HG03442 (cell line): ENCODE measurements around the gene GDPD2.

Experiments used
- ATAC-seq: cut with Tn5 transposase; IDR thresholded peaks from one replicate; pipeline ENCODE4 v1.9.1; 2021; ENCODE audit warnings: mild to moderate bottlenecking, moderate library complexity; ENCODE audit not compliant: unreplicated experiment

GDPD2 gene

DNA sequence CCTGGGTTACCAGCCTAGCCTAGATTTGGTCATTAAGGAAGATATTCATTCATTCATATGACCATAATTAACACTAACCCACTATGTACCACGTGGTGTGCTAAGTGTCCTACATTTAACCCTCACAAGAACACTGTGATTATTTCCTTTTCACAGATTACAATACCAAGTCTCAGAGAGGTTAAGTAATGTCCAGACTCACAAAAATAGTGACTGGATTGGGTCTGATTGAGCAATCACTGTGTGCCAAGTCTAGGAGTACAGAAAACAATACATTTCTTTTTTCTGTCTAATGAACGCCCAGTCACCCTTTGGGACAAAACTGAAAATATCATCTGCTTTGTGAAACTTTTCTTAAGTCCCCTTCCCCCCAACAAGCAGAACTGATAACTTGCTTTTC is 13.9 kb downstream of the GDPD2 start:
- no peak for ATAC-seq

DNA sequence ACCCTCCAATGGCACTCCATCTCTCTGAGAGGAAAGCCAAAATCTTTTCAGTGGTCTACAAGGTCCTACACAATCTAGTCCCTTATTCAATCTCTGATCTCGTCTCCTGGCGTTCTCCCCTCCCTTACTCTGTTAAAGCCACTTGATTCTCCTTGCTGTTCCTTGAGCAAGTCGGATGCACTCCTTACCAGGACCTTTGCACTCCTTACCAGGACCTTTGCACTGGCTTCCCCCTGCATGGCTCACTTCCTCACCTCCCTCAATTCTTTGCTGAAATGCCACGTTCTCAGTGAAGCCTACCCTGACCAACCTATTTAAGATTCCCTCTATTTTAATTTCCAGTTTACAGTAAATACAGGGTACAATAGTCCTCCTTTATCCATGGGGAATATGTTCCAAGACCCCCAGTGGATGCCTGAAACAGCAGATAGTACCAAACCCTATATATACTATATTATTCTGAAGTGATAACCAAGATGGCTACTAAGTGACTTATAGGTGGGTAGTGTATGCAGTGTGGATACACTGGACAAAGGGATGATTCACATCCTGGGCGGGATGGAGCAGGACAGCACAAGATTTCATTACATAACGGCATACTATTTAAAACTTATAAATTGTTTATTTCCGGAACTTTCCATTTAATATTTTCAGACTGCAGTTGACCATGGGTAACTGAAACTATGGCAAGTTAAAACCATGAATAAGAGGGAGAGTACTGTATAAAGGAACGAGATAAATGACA is 15.0 kb downstream of the GDPD2 start:
- no peak for ATAC-seq

DNA sequence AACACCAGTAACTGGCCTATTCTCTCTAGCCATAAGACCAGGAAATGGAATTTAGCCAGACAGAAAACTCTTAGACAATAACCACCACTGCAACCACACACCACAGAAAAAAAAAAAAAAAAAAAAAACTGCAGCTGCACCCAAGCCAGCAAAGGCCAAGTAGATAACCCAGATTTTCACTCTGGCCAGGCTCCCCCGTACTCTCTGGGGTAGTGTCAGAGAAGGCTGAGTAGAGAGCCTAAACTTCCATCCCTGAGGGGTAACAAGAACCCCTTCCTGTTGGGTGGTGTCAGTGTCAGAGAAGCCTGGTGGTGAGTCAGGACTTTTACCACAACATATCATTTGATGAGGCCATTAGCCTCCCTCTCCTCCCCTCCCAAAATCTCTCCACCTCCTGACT is 15.9 kb downstream of the GDPD2 start:
- ATAC-seq, result peak; percentile 31

DNA sequence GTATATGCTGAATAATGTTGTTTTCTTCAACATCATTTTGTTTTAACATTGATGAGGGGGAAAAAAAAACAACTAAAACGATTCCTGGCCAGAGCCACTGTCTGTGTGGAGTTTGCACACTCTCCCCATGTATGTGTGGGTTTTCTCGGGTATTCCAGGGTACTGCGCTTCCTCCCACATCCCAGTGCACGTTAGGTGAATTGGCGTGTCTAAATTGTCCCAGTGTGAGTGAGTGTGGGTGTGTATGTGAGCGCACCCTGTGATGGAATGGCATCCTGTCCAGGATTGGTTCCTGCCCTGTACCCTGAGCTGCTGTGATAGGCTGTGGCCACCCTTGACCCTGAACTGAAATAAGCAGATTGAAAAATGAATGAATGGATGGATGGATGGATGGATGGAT is 19.1 kb downstream of the GDPD2 start:
- ATAC-seq, result no peak

DNA sequence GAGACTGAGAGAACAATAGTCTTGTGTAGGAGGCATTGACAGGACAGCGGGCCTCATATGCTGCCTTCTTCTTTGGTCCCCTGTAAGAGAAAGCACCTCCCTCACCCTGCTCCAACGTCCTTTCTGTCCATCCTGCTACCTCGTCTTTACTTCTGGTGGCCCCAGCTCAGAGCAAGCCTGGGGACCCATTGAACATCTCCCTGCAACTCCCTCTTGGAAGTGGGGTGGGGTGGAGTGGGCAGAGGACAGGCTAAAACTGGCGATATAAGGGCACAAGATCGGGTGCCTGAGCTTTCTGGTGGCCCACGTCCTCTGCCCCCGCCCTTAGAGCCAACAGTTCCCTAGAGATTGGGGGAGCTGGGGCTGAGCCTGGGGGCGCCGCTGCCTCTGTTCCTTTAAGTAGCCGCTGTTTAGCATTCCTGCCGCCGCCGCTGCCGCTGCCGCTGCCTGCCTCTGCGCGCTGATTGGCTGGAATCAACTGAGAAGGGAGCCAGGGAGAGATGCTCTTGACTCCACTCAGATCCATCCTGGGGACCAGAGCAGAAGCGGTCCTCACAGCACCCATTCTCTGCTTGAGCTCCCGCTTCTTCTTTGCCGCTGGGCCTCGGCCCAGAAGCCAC is 21.3 kb downstream of the GDPD2 start, which contains the start of gene DLG3:
TSS of gene DLG3 (plus strand) at position 510 of the 620 bp plus-strand sequence. CDS start 367 bp downstream, outside the sequence.
- no peak for ATAC-seq

DNA sequence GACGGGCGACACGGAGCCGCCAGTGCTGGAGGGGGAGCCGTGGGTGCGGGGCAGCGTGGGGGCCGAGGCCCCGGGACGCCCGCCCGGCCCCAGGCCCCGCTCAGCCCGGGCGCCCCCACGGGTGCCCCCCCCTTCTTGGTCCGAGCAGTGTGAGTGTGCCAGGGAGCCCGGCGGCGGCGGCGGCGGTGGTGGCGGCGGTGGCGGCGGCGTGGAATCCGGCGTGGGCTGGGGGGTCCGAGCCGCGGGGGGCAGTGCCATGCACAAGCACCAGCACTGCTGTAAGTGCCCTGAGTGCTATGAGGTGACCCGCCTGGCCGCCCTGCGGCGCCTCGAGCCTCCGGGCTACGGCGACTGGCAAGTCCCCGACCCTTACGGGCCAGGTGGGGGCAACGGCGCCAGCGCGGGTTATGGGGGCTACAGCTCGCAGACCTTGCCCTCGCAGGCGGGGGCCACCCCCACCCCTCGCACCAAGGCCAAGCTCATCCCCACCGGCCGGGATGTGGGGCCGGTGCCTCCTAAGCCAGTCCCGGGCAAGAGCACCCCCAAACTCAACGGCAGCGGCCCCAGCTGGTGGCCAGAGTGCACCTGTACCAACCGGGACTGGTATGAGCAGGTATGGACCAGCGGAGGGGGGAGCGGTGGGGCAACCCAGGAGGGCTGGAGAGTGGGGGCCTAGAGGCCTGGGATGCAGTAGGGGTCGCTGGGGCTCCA is 22.0 kb downstream of the GDPD2 start:
- no peak for ATAC-seq

DNA sequence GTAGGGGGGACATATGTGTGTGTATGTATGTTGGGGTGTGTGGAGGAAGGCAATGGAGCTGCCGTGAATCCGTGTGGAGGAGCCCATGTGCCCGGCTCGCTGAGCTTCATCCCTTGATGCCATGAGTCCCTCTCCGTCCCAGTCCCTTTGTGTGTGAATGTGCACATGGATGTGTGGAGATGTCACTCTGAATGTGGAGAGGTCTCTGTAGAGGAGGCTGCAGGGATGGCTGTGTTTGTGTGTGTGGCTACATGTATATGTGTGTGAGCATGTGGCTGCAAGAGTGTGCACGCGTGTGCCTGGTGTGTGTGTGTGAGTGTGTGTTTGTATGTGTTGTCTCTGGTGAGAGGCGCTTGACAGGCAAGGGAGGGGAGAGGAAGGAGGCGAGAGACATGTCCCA is 22.8 kb downstream of the GDPD2 start:
- no peak for ATAC-seq

DNA sequence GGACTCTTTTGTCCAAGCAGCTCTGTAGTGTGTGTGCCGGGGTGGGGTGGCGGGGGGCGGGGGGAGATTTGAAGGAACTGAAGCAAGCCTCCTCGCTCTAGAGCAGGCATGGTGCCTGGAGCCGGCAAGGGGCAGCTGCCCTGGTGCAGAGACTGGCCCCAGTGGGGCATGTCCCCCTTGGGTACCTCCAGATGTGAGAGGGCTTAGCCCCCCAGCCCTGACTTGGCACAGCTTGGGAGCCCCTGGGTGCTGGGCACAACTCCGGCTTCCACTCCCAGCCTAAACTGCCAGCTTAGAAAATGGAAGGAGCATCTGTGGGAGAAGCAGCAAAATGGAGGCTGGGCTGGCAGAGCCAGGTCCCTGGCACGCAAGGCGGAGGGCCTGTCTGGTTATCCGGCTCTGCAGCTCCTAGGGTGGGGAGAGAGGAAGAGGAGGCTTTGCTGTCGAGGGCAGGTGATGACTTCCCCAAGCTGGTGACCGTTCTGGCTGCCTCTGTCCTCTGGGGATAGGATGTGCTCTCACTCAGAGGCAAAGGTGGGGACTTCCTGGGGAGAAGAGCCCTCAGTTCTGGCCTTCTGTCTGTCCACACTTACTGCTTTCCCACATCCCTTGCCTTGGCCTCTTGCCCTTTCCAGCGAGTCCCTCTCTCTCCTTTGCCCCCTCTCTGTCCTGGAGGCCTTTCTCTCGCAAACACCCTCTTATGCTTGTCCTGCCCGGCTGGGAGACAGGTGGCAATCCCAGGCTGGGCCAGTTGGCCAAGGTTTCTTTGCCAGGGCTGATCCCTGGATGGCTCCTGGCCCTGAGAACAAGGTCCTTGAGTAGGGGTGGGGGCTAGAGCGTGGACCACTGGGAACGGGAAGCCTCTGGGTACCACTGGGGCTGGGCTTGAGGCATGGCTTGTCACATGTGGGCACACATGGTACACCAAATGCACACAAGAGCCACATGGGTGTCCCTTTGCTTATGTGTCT is 23.6 kb downstream of the GDPD2 start:
- no peak for ATAC-seq

DNA sequence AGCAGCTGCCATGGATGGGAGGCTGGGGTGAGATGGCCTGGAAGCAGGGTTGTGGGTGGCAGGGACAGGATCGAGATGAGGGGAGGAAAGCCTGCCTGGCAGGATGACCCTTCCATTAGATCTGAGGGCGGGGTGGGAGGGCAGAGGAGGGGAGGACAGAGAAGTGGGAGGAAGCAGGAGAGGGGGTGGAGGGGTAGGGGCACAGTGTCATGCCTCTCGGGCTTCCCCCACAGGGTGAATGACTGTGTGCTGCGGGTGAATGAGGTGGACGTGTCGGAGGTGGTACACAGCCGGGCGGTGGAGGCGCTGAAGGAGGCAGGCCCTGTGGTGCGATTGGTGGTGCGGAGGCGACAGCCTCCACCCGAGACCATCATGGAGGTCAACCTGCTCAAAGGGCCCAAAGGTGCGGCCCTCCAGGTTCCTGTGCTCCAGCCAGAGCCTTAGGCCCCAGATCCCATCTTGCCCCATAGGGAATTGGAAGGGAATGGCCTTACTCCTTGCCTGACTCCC is 26.4 kb downstream of the GDPD2 start:
- ATAC-seq, result no peak

DNA sequence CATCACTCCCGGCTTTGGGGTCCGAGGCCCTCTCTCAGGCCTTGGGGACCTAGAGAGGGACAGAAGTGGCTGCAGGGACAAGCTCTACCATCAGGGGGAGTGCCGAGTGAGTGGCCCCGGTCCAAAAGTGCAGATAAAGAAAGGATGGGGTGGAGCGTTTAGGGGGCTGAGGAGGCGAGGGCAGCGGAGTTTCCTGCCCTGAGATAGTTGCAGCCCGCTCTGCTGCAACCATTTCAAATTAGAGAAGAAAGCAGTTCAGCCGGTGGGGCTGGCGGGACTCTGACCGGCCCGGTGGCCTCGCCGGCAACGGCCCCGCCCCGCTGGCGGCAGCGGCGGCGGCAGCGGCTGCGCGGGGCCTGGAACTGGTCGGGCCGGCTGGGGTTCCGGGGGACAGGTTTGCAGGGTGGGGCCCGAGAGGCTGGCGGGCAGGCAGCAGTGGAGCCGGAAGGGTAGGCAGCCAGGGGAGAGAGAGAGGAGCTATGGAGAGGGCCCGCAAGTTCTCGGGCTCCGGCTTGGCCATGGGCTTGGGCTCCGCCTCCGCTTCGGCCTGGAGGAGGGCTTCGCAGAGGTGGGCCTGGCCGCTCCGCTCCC is 29.1 kb downstream of the GDPD2 start:
- ATAC-seq, result peak; percentile 49

DNA sequence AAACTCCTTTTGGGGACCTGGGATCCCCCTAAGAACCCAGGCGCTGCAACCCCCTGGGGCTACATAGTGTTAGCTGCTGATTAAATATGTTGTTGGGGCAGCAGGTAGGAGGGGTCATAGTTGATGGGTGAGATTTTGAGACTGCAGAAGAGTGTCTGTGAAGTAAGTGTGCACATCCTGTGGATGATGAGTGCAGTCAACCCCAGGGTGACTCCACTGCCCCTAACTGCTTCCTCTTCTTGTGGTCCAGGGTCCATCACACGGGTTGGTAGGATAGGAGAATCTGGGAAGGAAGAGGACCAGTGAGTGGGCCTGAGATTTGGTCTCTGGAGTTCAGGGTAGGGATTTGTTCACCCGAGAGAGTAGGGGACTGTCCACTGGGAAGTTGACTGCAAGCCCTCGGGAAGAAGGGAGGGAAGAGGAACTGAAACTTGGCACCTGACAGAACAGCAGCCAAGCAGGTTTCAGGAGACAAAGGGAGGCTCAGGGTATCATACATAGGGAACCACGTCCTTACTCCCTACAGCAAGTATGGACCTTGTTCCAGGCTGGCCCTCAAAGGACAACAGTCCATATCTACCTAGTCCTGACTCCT is 30.0 kb downstream of the GDPD2 start:
- no peak for ATAC-seq

DNA sequence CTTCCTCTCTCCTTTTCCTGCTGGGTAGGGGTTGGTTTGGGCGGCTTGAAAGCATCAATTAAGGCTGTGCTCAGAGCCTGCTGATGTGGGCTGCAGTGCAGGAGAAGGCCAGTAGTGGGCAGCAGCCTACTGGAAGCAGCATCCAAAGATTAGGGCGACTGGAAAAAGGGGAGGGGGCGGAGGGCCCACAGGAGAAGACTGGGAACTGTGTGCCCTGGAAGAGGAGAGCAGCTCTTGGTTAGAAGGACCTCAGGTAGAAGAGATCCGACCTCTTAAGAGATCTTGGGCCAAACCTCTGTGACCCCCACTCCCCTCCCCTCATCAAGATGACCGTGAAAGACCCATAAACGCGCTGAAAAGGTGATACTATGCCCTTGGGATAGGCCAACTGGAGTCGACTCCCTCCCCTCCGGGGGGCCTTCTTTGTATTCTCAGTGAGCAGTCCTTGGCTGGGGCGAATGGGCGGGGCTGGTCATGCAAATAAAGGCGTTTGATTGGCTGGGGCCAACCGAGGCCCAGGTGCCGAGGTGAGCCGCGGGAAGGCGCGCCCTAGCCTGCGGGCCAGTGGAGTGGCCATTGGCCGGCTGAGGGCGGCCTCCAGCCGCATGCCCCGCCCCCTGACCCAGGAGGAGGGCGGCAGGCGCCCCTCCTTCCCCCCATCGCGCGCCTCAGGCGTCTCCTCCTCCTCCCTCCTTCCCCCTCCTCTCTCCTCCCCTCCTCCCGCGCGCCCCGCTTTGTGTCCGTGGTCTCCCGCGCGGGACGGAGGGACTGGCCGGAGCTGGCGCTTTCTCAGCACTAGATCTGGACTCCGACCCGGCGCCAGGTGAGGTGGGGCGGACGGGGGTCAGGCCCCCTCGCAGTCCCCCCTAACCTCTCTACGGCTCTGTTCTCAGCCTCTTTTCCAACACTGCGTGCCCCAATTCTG is 31.6 kb downstream of the GDPD2 start:
- peak; percentile 41 for ATAC-seq

DNA sequence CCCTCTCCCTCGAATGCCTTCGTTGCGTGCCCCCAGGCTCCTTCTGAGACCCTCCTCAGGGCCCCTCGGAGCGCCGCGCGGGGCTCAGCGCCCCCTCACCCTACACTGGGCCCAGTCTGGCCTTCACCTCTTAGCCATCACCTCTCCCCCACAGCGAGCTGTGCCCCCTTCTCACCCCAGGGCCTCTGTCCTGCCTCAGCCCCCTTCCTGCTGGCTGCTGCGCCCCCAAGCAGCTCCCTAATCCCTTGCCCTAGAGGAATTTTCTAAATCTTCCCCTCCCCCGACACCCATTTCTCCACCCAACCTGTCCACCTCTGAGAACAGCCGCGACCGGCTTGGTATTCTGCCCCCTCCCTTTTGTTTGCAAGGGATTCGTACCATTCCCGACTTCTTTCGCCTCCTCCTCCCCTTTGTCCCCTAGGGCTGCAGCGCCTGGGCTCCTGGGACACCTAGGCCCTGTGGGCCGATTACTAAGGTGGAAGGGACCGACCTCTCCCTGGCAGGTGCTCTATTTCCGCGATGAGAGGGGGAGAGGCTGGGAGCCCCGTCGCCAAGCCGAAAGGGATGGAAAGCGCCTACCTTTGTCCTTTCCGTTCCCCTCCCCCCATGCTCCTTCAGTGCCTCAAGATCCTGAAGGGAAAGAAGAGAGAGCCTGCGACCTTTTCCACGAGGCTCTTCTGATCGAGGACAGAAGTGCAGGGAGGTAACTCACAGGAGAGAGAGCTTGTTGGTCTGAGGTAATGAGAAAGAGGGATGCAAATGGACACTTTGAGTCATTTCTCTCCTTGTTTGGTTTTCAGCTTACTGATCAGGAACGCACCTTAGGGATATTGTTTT is 32.5 kb downstream of the GDPD2 start:
- no peak for ATAC-seq

DNA sequence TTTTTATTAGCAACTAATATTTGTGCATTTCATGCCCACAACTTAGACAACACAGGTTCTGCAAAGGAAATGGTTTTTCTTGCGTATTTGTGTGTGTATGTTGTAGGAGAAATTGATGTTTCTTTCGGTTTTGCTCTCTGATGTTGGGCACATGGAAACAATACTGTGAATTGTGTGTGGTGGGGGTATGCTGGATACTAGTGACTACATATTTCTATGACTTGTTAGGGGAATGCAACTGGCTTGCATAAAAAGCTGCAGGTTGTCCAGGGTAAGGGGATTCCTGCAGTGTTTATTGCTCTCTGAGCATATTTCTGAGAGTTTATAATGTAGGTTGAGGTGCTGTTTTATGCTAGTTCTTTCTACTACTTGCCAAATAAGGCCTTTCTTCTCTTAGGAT is 33.1 kb downstream of the GDPD2 start:
- no peak for ATAC-seq

DNA sequence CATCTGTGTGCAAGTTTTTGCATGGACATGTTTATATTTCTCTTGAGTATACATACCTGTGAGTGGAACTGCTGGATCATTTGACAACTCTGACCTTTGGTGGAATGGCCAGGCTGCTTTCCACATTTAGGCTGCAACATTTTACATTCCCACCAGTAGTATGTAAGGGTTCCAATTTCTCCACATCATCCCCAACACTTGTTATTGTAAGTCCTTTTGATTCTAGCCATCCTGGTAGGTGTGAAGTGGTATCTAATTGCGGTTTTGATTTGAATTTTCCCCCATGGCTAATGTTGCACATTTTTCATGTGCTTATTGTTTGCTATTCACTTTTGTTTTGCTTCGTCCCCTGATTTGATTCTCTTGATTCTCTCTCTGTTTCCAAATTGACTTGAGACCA is 37.9 kb downstream of the GDPD2 start:
- ATAC-seq, result no peak

DNA sequence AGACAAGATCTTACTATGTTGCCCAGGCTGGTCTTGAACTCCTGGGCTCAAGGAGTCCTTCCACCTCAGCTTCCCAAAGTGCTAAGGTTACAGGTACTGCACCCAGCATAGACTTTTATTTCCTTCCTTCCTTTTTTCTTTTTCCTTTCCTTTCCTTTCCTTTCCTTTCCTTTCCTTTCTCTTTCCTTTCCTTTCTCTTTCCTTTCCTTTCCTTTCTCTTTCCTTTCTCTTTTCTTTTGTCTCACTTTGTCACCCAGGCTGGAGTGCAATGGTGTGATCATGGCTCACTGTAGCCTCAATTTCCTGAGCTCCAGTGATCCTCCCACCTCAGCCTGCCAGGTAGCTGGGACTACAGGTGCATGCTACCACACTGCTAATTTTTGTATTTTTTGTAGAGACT is 40.9 kb downstream of the GDPD2 start:
- ATAC-seq, result no peak

DNA sequence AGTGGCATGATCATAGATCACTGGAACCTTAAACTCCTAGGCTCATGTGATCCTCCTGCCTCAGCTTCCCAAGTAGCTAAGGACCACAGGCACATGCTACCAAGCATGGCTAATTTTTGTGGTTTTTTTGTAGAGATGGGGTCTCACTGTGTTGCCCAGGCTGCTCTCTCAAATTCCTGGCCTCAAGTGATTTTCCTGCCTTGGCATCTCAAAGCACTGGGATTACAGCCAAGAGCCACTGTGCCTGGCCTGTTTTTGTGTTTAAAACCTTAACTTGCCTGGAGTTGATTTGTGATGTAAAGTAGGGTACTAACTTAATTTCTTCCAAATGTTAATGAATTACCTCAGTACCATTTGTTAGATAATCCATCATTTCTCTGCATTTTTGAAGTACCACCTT is 43.9 kb downstream of the GDPD2 start:
- no peak for ATAC-seq

DNA sequence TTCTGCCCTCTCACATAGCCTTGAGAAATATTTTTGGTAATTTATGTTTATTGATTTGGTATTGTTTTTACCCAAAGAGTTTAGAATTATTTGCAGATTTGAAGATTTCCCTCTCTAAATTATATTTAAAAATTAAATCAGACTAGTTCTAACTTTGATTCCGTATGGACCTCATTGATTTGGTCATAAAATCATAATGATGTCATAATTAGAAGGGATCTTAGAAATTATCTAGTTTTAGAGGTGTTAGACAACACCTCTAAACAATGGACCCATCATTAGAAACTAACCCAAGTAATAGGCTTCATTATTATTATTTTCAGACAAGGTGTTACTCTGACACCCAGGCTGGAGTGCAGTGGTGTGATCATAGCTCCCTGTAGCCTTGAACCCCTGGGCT is 45.6 kb downstream of the GDPD2 start:
- no peak for ATAC-seq
